HUES64 (cell line): Measurements from ENCODE around the gene CDC42.
"Not testable (repeated sequence)": the region's sequence is repeated elsewhere in the genome, so short reads cannot be mapped to it uniquely, and the experiment has no call there.

Experiments used
- H3K27ac ChIP-seq: 2 replicates; pipeline ENCODE4 v1.7.0; 2013; ENCODE audit warnings: low read depth, low read length, inconsistent platforms
- H3K27me3 ChIP-seq: 2 replicates; pipeline ENCODE4 v1.6.1; 2013; ENCODE audit warnings: mild to moderate bottlenecking, low read length; ENCODE audit not compliant: insufficient read depth
- H3K36me3 ChIP-seq: 2 replicates; pipeline ENCODE4 v1.6.1; 2013; ENCODE audit warnings: mild to moderate bottlenecking, low read length; ENCODE audit not compliant: insufficient read depth
- H3K4me1 ChIP-seq: 2 replicates; pipeline ENCODE4 v1.6.1; 2013; ENCODE audit warnings: mild to moderate bottlenecking, low read length, moderate library complexity; ENCODE audit not compliant: insufficient read depth
- H3K4me3 ChIP-seq: 2 replicates; pipeline ENCODE4 v1.5.1; 2013; ENCODE audit warnings: mild to moderate bottlenecking, low read length, moderate library complexity
- H3K9ac ChIP-seq: 2 replicates; pipeline ENCODE4 v1.6.1; 2013; ENCODE audit warnings: mild to moderate bottlenecking, low read depth, low read length
- H3K9me3 ChIP-seq: 2 replicates; pipeline ENCODE4 v1.6.1; 2013; ENCODE audit warnings: low read depth, low read length; ENCODE audit not compliant: insufficient read depth
- WGBS: fragments of 150-250, 120-280 bp; methylation state at CpG from one replicate; pipeline ENCODE4 v1.1.7; 2013; ENCODE audit warnings: missing lambda C conversion rate; 5-methylcytosine and 5-hydroxymethylcytosine counted together

Gene CDC42

DNA sequence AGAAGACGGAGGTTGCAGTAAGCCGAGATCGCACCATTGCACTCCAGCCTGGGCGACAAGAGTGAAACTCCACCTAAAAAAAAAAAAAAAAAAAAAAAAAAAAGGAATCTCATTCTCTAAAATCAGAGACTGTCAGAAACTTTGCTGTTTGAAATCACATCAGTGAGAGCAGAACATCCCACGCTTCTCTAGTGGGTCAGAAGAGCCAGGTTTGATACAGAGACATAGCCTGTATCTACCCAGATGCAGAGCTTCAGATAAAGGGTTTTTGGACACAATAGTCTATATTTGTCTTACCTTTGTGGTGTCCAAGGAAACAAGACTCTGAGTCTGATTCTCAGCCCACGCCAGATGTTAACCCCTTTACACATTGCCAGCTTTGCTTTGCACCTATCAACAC lies 31.4 kb upstream of the CDC42 start:
- Histone ChIP-seq H3K27me3 (no peaks in the 10 kb centered on the region), H3K9me3 (no peaks in the 10 kb centered on the region), H3K36me3 (no peaks in the 10 kb centered on the region), H3K4me3 (no peak overlapping the region), H3K4me1 (peaks cover 8% of the 10 kb centered on the region), H3K27ac (no peak overlapping the region), H3K9ac (no peak overlapping the region)
- WGBS: 93% methylated on average over 6 of the region's 6 CpGs

DNA sequence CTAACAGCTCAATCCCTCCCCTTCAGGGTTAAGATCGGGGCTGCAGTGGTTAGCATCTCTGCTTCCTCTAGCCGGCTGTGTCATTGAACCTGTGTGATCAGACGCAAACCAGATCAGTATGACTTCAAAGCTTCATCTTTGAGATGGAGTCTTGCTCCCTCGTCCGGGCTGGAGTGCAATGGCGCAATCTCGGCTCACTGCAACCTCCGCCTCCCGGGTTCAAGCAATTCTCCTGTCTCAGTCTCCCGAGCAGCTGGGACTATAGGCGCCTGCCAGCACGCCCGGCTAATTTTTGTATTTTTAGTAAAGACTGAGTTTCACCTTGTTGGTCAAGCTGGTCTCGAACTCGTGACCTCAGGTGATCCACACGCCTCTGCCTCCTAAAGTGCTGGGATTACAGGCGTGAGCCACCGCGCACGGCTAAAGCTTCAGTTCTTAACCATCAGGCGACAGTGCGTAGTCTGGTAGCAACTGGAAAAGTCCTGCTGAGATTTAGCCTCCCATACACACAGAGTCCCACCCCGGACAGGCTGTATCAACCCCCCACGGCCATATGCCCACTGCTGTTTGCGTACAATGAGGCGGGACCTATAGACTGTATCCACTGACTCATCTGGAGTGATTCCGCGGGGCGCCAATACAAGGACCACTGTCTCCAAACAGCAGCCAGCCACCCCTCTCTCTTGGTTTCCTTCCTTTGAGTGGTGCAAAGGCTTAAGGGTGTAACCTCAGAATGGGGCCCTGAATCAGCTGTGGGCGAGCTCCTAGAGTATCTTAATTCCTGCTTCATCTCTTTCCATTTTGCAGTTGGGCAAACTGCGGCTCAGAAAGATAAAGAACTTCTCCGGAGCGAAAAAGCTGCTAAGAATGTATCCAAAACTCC lies 27.8 kb upstream of the CDC42 start:
- H3K36me3 ChIP-seq: peaks cover 7% of the 10 kb centered on the region
- H3K4me3 ChIP-seq: peak overlapping the region; percentile 98
- peak overlapping the region; percentile 95; the same call in 1 of the 2 replicates for H3K27ac ChIP-seq
- peak overlapping the region; percentile 97 for H3K9ac ChIP-seq
- peaks cover 8% of the 10 kb centered on the region for H3K4me1 ChIP-seq
- WGBS: 17% methylated on average over 33 of the region's 33 CpGs
- no peaks in the 10 kb centered on the region for H3K27me3 ChIP-seq
- H3K9me3 ChIP-seq: no peaks in the 10 kb centered on the region

GRCh38 chr1:22025368-22026155 lies 26.9 kb upstream of the CDC42 start:
- peak overlapping the region; percentile 95 for H3K27ac ChIP-seq
- 0% methylated on average over 41 of the region's 42 CpGs for WGBS
- H3K9ac ChIP-seq: peak overlapping the region; percentile 97
- peaks cover 16% of the 10 kb centered on the region for H3K36me3 ChIP-seq
- no peaks in the 10 kb centered on the region for H3K27me3 ChIP-seq
- H3K9me3 ChIP-seq: no peaks in the 10 kb centered on the region
- H3K4me3 ChIP-seq: peak overlapping the region; percentile 98
- H3K4me1 ChIP-seq: peaks cover 8% of the 10 kb centered on the region

- 91% methylated on average over 3 of the region's 3 CpGs for WGBS
- no peaks in the 10 kb centered on the region for H3K9me3 ChIP-seq
- no peaks in the 10 kb centered on the region for H3K27me3 ChIP-seq
- H3K36me3 ChIP-seq: peaks cover 25% of the 10 kb centered on the region
- H3K4me3 ChIP-seq: no peak overlapping the region
- no peak overlapping the region for H3K9ac ChIP-seq
- peaks cover 8% of the 10 kb centered on the region for H3K4me1 ChIP-seq
- H3K27ac ChIP-seq: no peak overlapping the region
These were observed 25.6 kb upstream of the CDC42 start for GRCh38 chr1:22026924-22027289.

GRCh38 chr1:22030057-22030456 lies 22.5 kb upstream of the CDC42 start:
- 91% methylated on average over 4 of the region's 4 CpGs for WGBS
- no peak overlapping the region for H3K27ac ChIP-seq
- peaks cover 25% of the 10 kb centered on the region for H3K36me3 ChIP-seq
- H3K27me3 ChIP-seq: no peaks in the 10 kb centered on the region
- no peaks in the 10 kb centered on the region for H3K9me3 ChIP-seq
- H3K9ac ChIP-seq: no peak overlapping the region
- H3K4me1 ChIP-seq: no peaks in the 10 kb centered on the region
- H3K4me3 ChIP-seq: no peak overlapping the region

DNA sequence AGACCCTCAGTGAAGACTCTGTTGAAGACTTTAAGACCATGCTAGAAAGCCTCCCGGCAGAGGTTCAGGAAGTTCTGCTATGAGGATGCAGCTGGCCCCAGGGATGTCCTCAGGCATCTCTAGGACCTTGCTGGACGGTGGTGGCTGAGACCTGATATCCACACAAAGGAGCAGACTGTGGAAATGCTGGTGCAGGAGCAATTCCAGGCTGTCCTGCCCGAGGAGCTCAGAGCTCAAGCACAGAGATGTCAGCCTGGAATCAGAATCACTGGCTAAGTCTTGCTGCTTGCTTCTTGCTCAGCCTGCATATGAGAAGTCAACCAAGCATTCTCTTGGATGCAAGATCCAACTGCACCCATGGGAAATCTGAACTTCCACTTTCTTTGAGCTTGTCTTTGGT lies 22.0 kb upstream of the CDC42 start:
- 93% methylated on average over 3 of the region's 3 CpGs for WGBS
- H3K27ac ChIP-seq: no peak overlapping the region
- peaks cover 25% of the 10 kb centered on the region for H3K36me3 ChIP-seq
- H3K27me3 ChIP-seq: no peaks in the 10 kb centered on the region
- H3K9me3 ChIP-seq: no peaks in the 10 kb centered on the region
- H3K4me1 ChIP-seq: no peaks in the 10 kb centered on the region
- H3K4me3 ChIP-seq: no peak overlapping the region
- no peak overlapping the region for H3K9ac ChIP-seq

DNA sequence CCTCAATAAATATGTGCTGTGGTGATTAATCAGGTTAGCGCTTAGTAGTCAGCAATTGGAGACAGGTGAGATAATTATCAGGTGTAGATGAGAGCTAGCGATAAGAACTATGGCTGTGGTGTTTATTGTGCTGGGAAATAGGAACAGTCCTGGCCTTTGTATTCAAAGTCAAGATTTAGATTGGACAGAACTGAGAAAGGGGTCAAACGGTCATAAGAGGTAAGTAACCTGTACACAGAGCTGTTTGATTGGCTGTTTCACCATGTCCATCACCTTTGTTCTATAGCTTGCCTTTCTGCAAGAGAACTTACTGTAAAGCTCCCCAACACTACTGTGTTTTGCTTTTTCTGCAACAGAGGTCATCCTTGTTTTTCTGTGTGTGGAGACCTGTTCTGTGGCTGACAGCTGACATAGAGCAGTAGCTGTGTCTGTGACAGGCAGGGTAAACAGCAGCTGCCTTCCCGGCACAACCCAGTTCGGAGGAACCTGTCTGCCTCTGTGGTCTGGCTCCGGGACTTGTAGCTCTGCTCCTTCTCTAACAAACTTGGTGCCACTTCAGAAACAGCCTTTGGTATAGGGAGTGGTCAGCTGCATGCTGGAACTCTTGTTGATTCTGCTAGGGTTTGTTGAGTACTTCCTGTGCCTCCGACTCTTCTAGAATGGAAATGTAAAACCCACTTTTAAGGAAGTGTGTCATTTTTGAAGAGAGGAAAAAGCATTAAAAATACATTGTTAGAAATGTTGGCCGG lies 21.1 kb upstream of the CDC42 start:
- Histone ChIP-seq H3K36me3 (peaks cover 25% of the 10 kb centered on the region), H3K4me1 (no peaks in the 10 kb centered on the region), H3K27me3 (no peaks in the 10 kb centered on the region), H3K27ac (no peak overlapping the region), H3K9ac (no peak overlapping the region), H3K9me3 (no peaks in the 10 kb centered on the region), H3K4me3 (no peak overlapping the region)
- WGBS: 96% methylated on average over 8 of the region's 8 CpGs

DNA sequence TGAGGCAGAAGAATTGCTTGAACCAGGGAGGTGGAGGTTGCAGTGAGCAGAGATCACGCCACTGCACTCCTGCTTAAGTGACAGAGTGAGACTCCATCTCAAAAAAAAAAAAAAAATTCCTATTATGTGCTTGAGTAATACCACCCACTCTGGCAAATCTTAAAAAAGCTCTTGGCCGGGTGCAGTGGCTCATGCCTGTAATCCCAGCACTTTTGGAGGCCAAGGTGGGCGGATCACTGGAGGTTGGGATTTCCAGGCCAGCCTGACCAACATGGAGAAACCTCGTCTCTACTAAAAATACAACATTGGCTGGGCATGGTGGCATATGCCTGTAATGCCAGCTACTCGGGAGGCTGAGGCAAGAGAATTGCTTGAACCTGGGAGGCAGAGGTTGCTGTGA lies 17.7 kb upstream of the CDC42 start:
- H3K4me3 ChIP-seq, H3K9me3 ChIP-seq, H3K9ac ChIP-seq, H3K27me3 ChIP-seq, H3K27ac ChIP-seq: not testable (repeated sequence)
- 80% methylated on average over 5 of the region's 5 CpGs for WGBS
- H3K4me1 ChIP-seq: peaks cover 13% of the 10 kb centered on the region
- H3K36me3 ChIP-seq: peaks cover 17% of the 10 kb centered on the region

DNA sequence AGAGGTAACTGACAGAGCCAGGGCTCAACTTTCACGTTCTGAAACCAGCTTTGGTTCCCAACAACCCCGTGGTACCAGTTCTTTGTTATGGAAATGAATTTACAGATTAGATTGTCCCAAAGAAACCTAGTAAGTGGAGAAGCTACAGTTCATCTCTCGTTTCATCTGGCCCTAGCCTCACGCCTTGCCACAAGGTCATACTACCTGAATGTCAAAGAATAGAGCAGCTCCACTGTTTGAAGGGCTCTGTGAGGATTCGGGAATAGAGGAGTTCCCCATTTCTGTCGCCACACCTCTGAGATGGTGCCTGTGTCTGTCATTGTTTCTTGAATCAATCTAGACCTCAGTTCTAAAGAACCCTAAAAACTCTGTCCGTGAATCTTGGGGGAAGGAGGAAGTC lies 15.0 kb upstream of the CDC42 start:
- Histone ChIP-seq H3K9me3 (no peaks in the 10 kb centered on the region), H3K4me1 (peaks cover 13% of the 10 kb centered on the region), H3K27ac (no peak overlapping the region), H3K36me3 (no peaks in the 10 kb centered on the region), H3K27me3 (no peaks in the 10 kb centered on the region), H3K4me3 (no peak overlapping the region), H3K9ac (no peak overlapping the region)
- WGBS: 49% methylated on average over 6 of the region's 7 CpGs

DNA sequence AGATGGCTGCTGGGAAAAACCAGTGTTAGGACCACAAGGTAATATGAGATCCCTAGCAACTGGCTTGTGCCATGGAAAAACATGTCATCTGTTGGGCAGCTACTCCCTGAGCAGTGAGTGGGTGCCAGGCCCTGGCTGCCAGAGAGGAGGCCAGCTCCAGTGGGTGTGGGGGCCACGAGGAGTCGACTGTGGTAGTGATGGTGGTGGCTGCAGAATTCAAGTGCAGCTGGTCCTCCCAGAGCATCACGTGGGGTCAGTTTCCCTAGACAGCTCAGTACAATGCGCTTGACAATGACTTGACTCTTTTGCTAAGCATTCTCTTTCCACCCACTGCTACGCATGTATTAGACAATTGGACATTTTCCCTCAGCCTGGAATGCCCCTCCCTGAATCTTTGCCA lies 14.5 kb upstream of the CDC42 start:
- H3K4me1 ChIP-seq: peaks cover 13% of the 10 kb centered on the region
- no peak overlapping the region for H3K4me3 ChIP-seq
- H3K9me3 ChIP-seq: no peaks in the 10 kb centered on the region
- no peak overlapping the region for H3K27ac ChIP-seq
- no peak overlapping the region for H3K9ac ChIP-seq
- WGBS: 94% methylated on average over 5 of the region's 5 CpGs
- no peaks in the 10 kb centered on the region for H3K36me3 ChIP-seq
- H3K27me3 ChIP-seq: no peaks in the 10 kb centered on the region
